ENCODE data around the gene VSX2.

The VSX2 gene

DNA sequence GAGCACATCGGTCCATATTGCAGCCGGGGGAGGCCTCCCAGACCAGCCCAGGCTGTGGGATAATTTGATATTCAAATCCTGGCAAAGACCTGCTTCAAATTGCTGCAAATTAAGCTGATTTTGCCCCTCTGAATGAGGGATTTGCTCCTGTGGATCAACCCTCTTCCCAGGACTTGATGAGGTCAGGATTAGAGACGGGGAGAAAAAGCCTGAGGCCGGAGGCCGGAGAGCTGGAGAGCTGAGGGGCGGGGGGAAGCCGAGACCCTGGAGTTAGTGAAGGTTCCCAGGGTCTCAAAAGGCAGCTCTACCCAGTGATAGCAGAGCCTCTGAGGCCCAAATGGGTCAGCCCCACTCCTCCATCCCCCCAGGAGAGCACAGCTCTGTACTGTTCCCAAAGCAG, 17.5 kb upstream of the VSX2 start:
- DNase-seq (ENCODE audit: low spot score), result no peak

DNA sequence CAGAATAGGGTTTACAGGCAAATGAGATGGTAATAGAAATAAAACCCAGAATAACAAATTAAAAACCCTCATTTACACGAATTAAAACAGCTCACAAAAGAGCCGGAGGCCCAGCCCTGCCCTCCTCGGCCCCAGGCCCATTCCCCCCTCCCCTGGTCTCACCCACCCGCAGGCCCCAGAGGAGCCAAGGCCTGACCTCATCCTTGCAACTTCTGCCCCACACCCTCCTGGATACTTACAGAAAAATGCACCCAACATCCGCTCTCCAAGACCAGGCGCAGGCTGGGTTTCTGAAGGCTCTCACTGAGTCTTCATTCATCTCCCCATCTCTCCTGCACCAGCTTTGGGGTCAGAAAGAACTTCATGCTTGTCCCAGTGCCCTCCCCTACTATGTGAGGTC, 16.2 kb upstream of the VSX2 start:
- DNase-seq (ENCODE audit: low spot score), result no peak

DNA sequence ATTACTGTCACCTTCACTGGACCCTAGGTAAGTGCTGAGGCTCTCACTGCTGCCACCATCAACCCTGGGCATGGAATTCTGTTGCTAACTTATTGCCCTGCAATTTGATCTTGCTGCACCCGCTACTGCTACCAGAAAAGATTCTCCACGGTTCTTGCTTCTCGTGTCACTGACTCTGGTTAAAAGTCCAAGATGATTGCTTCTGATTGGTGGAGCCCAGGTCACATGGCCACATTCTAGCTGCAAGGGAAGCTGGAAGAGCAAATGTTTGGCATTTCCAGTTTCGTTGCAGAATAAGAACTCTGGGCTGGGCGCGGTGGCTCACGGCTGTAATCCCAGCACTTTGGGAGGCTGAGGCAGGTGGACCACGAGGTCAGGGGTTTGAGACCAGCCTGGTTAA, 7.5 kb upstream of the VSX2 start:
- DNase-seq (ENCODE audit: low spot score), result no peak

DNA sequence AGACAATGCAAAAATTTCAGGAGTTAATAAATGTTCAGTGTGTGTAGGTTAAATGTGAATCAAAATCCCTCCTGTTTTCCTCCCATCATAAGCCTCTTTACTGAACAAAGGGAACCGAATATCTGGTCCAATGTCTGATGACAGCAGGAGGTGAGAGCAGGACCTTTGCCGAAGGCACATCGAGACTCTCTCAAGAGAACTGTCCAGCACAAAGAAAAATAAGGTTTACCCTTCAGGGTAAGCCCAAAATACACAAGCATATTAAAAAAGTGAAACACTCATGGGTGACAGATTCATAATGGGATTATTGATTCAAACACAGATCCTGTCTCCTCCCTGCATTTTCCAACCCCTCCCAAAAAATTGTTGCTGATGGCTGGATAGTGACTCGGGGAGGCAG, 4.2 kb upstream of the VSX2 start:
- DNase-seq (ENCODE audit: low spot score), result no peak

DNA sequence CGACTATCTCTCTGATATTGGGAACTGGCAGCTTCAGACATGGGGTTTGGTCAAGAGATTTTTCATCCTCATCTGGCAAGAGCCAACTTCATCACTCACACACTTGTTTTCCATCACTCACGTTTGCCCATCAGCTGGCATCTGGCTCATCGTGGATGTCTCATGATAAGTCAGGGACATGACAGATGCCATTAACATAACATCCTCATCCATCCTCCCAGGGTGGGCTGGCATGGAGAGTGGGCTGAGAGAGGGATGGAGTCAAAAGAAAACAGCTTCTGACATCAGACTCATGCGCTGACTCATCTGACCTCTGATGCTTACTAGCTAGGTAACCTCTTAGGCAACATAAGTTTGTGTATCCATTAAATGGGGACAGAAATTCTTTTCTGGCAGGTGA, 1.8 kb upstream of the VSX2 start:
- DNase-seq (ENCODE audit: low spot score), result no peak

DNA sequence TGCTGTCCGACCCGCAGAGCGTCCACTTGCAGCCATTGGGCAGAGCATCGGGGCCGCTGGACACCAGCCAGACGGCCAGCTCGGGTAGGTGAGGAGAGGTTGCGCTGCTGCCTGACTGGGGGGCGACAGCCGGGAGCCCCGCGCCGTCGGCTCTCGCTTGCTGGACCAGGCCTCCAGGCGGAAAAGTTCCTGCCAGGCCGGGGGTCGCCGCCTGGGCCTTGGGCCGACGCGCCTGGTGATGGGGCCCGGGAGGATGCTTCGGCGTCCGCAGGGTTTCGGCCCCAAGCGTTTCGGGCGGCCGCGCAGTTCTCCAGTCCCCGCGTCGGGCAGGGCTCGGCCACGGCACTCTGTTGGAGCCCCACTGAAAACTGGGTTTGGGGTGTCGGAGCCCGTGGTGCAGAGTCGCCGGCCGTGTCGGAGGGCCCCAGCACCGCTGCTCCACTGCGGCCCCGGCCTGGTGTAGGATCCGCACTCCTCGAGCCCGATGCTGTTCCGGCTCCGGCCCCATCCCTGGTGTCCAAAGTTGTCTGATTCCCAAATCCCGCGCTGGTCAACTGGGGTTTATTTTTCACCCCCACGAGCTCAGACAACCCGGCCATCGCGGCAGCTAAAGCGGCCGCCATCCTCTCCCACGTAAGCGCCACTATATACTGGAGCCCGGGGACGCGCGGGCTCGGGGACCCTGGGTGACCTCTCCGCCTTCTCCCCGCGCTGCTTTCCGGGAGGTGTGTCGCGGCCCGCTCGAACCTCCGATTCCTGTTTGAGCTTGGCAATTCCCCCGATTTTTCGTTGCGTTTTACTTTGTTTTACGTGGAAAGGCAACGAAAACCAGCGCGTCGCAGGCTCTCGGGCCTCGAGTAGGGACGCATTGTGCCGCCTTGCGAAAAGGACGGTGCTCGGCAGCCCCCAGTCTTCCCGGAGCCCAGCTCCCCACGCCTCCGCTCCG, 872 bp downstream of the VSX2 start:
- peak; percentile 68 for DNase-seq (ENCODE audit: low spot score)

DNA sequence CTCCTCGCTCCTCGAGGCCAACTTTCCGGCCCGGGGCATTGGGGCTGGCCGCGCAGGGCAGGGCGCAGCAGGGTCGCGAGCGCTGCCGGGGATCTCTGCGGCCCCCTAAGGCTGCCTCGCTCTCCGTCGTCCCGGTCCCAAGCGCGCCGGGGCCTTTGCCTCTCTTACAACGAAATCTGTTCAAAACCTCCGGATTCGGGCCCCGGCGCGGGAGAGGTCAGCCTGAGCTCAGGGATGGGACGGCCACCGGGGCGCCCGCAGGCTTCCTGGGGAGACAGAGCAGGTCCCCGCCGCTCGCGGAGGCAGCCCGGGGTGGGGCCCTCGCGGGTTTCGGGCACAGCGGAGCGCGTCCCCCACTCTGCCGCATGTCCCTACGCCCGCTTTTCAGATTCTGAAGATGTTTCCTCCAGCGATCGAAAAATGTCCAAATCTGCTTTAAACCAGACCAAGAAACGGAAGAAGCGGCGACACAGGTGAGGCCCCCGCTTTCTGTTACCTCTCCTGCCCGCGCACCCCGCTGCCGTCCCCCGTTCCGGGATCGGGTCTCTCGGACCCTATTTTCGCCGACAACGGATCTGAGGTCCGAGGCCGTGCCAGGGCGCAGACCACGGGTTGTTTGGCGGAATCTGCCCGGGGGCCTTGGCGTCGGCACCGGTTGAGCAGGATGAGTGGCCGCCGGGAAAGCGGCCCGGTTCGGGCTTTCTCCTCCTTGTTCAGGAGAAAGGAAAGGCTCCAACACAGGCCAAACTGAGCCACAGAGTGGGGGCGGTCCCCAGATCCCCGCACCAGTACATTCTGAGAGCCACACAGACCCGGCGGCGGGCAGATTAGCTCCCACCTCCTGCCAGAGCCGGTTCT, 1.8 kb downstream of the VSX2 start:
- peak; percentile 79 for DNase-seq (ENCODE audit: low spot score)

DNA sequence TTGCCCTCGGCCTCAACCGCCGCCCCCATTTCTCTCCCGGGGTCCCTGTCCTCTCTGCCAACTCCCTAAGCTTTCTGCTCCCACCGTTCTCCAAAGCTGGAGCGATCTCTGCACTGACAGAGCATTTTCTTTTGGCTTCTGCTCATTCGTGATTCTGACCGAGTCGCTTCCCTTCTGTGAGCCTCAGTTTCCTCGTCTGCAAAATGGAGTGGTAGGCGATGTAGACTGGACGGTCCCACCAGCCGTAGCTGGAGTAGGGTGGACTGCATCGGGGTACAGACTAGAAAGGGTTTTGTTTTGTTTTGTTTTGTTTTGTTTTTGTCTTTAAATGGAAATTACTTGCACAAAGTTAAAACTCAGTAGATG, 2.4 kb downstream of the VSX2 start:
- no peak for DNase-seq (ENCODE audit: low spot score)

DNA sequence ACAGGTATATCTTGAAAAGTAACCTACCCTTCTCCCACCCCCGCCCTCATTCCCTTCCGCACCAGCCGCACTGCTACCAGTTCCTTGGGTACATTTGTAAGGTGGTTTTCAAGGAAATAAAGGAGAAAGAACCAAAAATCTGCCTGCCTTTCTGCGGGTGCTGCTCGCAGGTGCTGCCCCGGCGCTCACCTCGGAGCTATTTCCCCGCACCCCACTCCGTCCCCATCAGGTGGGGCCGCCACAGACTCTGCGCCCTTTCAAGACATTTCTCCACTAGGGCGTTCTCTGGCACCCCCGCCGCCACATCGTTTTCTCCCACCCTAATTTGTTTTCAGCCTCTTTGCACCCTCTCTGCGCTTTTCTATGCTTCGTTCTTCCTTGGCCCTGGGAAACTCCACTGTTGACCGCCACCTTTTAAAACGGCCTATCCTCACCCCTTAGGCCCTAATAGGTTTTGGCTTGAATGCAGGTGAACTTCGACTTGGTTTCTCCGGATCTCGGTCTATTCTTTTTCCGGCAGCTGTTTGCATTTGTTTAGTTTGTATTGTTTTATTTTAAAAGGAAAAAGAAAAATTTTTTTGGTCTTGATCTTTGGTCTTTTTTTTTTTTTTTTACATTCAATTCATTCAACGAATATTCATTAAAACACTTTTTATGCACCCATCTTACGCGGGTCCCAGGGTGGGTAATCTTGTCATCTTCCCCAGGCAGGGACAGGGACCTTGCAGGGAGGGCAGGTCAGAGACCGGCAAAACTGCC, 3.0 kb downstream of the VSX2 start:
- DNase-seq (ENCODE audit: low spot score), result no peak

DNA sequence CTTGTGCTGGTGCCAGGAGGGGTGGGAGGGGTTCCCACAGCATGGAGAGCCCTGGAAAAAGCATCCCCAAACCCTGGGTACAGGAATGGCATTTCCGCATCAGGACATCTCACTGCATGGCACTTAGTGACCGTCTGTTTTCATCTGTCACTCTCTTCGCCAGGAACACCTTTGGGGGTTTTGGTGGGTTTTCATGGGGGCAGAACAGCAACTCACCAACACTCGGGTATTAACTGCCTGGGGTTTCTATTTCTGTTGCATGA, 3.5 kb downstream of the VSX2 start:
- DNase-seq (ENCODE audit: low spot score), result no peak

DNA sequence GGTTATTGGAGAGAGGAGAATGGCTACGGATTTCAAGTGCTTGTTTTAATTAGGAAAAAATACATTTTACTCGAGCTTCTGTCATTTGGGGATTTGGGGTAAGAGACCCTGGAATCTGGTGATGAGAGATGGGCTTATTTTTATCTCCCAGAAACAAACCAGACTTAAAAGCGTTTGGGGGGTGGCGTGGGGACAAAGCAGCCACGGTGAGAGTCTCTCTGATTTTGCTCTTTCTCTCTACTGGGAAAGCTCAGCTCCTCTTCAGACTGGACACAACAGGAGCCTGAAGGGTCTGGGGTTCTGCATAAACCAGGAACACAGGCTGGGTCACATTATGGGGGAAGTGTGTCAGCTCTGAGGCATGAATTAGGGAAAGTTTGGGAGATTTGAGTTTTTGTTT, 3.8 kb downstream of the VSX2 start:
- no peak for DNase-seq (ENCODE audit: low spot score)

DNA sequence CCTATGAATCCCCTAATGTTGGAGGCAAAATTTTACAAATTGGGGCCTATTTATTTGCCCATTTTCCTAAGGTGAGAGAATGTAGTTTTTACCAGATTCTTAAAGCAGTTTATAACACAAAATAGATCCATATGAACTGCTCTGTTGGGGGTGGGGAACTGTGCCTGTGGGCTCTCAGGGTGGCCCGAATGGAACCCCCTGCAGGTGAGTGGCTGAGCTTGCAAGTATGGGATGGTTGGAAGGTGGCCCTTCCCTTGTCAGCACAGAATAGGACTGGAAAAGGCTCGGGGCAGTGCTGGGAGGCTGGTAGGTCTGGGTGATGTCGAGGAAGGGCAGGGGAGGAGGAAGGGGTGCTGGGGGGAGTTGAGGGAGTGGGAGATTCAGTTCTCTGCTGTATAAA, 4.9 kb downstream of the VSX2 start:
- no peak for DNase-seq (ENCODE audit: low spot score)

DNA sequence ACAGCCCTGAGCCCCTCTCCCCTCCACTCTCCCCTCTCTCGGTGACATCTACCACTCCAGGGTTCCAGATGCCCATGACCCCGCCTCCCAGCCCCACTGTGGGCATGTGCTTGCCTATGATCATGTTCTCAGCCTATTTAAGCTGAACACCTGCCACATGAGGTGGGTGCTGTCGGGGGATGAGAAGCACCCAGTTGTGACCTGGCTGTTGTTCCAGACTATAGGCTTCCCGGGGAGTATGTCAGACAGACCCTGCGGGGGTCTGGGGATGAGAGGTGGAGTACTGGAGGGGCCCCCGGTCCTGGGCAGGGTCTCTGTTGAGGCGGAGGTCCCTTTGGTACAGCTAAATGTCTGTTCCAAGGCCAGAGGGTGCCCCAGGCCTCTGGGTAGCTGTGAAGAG, 6.0 kb downstream of the VSX2 start:
- DNase-seq (ENCODE audit: low spot score), result no peak

DNA sequence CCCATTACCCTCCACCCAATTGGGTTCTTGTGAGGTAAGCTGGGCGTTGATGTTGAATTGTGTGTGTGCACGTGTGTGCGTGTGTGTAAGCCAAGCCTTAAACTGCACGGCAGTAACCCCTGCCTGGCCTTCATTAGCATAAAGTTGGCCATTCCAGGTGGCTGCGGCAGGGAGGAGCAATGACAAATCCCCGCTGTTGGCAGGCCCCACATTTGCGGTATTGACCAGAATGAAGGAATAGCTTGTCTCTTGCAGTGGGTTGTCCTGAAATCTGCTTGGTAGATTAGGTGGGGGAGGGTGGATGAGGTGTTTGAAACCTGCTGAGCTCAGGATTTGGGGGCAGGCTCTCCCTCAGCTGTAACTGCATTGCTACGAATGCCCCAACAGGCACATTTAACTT, 7.3 kb downstream of the VSX2 start:
- DNase-seq (ENCODE audit: low spot score), result no peak

DNA sequence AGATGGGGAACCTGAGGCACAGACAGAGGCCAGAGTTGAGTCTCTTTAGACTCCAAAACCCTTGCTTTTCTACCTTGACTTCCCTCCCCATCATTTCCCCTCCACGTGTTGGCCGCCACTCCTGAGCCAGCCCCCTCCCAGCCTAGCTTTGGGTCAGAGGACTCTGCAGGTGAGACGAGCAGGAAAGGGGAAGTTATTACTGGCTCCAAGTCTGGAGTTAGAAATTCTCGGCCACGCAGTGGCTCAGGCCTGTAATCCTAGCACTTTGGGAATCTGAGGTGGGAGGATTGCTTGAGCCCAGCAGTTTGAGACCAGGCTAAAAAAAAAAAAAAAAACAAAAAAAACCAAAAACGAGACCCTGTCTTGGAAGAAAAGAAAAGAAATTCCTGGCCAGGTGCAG, 8.8 kb downstream of the VSX2 start:
- no peak for DNase-seq (ENCODE audit: low spot score)

DNA sequence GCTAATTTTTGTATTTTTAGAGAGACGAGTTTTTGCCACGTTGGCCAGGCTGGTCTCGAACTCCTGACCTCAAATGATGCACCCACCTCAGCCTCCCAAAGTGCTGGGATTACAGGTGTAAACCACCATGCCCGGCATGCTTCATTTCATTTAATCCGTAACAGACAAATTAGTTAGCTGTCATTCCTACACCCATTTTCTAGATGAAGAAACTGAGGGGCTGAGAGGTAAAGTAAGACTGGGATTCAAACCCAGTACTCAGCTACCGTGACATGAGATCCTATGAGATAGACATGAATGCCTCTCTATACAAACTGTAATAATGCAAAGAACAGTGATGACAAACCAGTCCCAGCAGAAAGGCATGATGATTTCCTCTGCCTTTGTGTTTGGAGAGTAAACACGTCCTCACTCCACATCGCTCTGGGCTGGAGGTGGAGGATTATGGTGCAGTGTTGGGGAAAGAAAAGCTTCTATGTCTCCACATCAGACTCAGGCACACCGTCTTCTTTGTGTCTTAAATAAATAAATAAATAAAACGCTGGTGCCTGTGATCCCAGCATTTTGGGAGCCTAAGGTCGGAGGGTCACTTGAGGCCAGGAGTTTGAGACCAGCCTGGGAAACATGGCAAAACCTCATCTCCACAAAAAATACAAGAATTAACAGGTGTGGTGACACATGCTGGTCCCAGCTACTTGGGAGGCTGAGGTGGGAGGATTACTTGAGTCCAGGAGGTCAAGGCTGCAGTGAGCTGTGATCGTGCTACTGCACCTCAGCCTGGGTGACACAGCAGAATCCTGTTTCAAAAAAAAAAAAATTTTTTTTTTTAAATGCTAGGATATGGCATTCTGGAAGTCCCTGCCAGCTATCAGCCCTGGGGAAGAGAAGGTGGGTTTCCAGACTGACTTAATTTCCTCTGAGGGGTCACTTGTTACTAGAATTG, 10.5 kb downstream of the VSX2 start:
- DNase-seq (ENCODE audit: low spot score), result no peak

DNA sequence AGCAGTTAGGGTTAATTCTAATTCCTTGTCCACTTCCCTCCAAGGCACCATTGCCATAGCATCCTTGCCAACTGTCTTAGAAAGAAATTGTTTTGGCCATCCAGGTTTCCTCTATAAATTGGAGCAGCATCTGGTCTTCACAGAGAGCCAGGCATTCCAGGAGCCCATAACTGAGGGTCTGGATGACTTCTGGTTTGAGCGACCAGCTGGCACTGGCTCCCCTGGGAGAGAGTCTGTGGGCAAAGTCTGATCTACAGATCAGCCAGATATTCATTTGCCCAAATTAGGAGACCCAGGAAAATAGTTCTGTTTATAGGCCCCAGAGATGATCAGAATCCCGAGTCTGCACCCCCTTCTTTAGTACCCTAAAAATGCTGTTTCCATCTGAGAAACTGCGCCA, 16.0 kb downstream of the VSX2 start:
- no peak for DNase-seq (ENCODE audit: low spot score)

DNA sequence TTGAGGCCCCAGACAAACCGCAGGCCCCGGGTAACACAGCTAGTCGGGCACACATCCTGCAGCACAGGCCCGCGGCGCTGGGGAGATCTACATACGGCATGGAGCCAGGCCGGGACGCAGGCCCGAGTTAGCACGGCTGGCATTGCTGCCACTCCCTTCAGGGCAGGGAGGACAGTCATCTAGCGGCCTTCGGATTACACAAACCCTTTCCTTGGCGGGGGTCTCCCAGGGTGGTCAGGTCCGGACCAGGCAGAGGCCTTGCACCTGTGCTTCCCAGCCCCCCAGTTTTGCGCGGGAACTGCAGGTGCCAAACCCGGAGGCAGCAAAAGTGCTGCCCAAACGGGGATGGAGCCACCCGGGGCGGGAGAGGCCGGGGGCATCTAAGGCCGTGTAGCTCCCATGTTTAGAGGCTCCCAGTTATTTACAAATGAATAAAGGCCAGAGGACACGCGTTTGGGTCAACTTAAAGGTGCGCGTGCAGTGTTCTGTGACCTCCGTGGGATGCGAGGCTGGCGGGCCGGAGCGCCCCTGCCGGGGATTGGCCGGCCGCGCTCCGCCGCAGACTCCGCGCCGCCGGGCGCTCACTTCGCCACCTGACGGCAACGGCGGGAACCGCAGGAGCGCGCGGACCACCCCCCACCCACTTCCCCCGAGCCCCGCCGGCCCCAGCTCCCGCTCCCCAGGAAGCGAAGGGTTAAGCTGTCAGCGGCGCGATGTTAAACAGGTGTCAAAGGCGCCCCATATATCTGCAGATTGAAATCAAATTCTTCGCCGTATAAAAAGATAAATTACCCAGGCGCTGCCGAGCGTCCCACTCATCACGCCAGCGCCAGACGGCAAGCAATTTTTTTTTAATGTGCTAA, 18.1 kb downstream of the VSX2 start:
- DNase-seq (ENCODE audit: low spot score), result peak; percentile 95

DNA sequence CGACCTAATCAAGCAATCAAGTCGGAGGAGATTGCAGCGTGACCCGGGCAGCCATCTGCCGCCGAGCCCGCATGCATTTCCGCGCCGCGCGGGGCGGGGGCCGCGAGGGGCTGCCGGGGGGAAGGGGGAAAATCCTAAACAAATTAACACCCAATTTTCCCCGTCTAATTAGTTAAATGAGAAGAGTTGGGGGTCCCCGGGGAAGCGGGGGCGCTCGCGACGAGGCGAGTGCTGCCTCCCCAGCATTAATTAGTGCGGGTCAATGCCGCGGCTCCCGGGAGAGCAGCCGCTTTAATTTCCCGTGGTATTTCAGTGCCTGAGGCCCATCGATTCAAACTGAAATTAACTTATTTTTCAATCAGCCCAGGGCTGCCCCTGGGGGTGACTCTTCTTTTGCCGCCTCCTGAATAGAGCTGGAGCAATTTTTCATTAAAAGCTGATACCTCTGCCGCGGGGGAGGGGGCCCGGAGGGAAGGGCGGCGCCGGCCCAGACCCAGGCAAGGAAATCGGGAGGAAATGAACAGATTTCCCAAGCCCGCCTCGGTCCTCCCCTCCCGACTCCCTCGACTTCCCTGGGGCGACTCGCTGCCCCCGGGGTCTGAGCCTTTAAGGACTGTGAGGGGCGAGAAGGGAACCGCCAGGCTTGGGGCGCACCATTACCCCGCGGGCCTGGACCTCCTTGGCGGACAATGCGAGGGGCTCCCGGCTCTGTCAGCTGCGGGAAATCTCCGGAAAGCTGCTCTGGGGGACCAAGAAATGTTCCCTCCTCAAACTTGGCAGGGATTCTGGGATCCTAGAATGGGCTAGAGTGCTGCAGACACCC, 18.9 kb downstream of the VSX2 start:
- no peak for DNase-seq (ENCODE audit: low spot score)

DNA sequence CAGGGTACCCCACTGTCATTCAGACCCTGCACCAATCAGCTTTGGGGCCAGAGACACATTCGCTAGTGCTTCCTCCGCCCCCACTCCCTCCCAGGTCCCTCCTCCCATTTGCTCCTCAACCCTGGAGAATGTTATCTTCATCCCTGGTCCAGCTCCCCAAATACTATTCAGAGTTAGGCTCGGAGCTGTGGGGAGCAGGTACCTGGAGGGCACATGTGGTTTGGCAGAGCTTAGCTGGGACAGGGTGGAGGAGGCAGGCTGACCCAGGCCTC, 19.5 kb downstream of the VSX2 start:
- DNase-seq (ENCODE audit: low spot score), result no peak

All from iPS-NIHi11 (cell line).